ENCODE data around the gene ZSWIM6. TPM values are rescaled to one million over a fixed set of nuclear protein-coding genes. Genes with fewer than 3 reads are reported as not detected.

ZSWIM6 gene
- total RNA-seq, 4 donors from 2014 or later, result 1.9 to 4.0 (median 3.0) TPM

DNA sequence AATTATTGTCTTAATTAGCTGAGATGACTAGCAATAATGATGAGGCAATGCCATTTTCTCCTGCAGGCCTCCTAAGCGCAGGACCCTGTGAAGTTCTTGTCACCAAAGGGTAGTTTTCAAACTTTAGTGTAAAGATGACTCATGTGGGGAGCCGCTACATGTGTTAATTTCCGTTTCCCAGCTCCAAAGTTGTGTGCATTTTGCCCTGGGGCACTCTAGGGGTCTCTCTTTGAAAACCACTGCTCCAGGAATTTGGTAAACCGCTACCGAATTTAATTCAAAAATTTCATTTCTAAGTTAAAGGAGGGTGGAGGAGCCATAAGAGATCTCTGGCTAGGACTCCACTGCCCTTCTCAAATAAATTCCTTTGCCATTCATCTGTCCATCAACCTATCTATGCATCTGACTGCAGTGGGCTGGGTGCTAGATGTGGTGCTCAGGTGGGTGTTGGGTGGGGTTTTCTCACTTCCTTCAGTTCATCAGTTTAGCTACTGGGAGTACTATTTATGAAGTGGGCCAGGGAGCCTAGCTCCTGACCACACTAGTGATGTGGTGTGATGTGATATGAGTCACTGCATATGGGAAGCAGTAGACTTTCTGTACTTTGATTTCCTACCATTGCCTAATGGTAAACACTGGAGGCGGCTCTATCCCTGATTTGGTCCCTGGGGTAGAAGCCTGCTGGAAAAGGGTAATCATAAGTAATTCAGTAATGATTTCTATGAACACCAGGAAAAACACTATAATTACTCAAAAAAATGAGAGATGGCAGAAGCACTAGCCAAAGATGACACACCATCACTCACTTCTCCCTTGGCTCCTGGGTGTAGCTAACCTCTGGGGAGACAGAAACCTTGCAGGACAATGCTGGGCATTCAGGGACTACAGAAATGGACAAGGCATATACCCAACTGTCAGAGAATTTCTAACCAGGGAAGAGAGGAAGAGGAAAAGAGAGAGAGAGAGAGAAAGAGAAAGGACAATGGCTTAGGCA is 4.0 kb upstream of the ZSWIM6 start:
- Histone ChIP-seq H3K4me1 (peaks cover 0 to 3% of the 10 kb centered on the region in 2 donors), H3K4me3 (no peak overlapping the region), H3K36me3 (no peaks in the 10 kb centered on the region), H3K27me3 (no peaks in the 10 kb centered on the region), H3K27ac (no peak overlapping the region), H3K9me3 (no peaks in the 10 kb centered on the region)
- ATAC-seq, result no peak
- DNase-seq, result no peak
- intact Hi-C loops (cut with DNase I; ENCODE audit: low total_unique reads) (no loop called here), in situ Hi-C loops (cut with MboI; ENCODE audit: low sequenced_read_pairs in 4 of 4) (loop anchor here in 3 of 4 donors (10.0 to 25.0 kb wide), 4 partner anchors 87 to 391 kb away; partner anchors contain the start of genes SMIM15 (in 3 of the 3), ERCC8 (in 1 of the 3) and NDUFAF2 (in 1 of the 3))
- no peak for TF ChIP-seq POLR2A (IDR thresholded peaks at IDR 0.05)
- TF ChIP-seq, protein P1, sequence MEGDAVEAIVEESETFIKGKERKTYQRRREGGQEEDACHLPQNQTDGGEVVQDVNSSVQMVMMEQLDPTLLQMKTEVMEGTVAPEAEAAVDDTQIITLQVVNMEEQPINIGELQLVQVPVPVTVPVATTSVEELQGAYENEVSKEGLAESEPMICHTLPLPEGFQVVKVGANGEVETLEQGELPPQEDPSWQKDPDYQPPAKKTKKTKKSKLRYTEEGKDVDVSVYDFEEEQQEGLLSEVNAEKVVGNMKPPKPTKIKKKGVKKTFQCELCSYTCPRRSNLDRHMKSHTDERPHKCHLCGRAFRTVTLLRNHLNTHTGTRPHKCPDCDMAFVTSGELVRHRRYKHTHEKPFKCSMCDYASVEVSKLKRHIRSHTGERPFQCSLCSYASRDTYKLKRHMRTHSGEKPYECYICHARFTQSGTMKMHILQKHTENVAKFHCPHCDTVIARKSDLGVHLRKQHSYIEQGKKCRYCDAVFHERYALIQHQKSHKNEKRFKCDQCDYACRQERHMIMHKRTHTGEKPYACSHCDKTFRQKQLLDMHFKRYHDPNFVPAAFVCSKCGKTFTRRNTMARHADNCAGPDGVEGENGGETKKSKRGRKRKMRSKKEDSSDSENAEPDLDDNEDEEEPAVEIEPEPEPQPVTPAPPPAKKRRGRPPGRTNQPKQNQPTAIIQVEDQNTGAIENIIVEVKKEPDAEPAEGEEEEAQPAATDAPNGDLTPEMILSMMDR (IDR thresholded peaks at IDR 0.05 in 4 of 5, conservative IDR thresholded peaks at IDR 0.05 in 1 of 5), result no peak

DNA sequence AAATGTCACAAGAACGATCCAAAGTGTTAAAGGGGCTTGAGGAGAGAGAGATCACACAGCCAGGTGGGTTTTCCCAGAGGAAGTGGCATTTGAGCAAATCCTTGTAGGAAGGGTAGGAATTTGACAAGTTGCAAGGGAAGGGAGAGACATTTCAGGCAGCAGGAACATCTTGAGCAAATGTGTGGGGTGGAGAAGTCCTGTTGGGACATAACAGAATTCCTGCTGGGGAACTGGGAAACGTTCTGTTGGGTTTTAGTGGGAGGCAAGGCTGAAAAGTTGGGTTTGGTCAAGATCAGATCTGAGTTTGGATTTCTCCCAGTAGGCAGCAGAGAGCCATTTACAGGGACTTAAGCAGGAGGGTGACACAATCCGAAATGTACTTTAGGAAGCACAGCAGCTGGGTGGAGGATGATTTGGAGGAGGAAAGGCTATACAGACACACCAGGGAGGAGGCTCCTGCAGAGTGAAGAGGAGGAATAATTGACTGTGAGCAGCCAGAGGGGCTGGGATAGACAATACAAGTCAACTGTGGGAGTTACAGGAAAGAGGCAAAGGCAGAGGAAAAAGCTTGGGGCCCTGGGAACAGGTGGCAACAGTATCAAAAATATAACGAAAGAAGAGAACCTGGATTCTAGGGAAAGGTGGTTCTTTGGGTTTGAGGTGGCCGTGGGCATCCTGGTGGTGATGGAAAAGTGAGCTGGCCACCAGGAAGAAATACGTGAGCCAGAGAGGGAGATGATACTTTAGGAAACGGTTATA is 3.1 kb upstream of the ZSWIM6 start:
- H3K27me3 ChIP-seq, result no peaks in the 10 kb centered on the region
- ATAC-seq (no peak), DNase-seq (no peak)
- H3K4me3 ChIP-seq, result no peak overlapping the region
- TF ChIP-seq, protein P1 (IDR thresholded peaks at IDR 0.05 in 4 of 5, conservative IDR thresholded peaks at IDR 0.05 in 1 of 5), result no peak
- no peak for TF ChIP-seq POLR2A (IDR thresholded peaks at IDR 0.05)
- in situ Hi-C loops (cut with MboI; ENCODE audit: low sequenced_read_pairs in 4 of 4), result loop anchor here in 3 of 4 donors (10.0 to 25.0 kb wide), 4 partner anchors 86 to 392 kb away; partner anchors contain the start of genes SMIM15 (in 3 of the 3), ERCC8 (in 1 of the 3) and NDUFAF2 (in 1 of the 3)
- no peak overlapping the region for H3K27ac ChIP-seq
- intact Hi-C loops (cut with DNase I; ENCODE audit: low total_unique reads), result no loop called here
- no peaks in the 10 kb centered on the region for H3K9me3 ChIP-seq
- H3K36me3 ChIP-seq, result no peaks in the 10 kb centered on the region
- H3K4me1 ChIP-seq, result peaks cover 1 to 3% of the 10 kb centered on the region in 2 donors

DNA sequence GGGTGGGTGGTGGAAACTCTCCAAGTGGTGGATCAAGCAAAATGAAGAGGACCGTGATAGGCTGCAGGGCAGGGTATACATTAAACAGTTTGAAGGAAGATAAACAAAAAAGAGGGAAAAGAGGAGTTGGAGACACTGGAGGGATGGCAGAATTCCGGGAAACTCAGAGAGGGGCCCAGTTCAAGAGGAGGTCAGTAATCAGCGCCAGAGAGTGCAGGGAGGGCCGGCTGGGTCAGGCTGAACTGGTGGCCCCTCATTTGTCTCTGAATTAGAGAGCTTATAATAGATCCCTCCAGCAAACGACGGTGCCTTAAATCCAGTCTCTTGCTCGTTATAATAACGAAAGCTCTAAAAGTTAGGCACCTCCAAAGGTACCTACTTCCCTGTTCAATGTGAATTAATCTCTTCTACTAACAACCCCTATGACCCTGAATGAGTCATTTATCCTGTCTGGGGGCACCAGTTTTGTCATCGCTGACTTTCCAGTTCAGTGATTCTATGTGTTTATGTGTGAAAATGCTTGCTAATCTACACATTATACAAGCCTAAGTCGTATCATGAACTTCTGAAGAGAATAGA is 2.4 kb upstream of the ZSWIM6 start:
- H3K27ac ChIP-seq, result peak overlapping the region in 1 of 4 donors; percentile 94
- in situ Hi-C loops (cut with MboI; ENCODE audit: low sequenced_read_pairs in 4 of 4), result loop anchor here in 3 of 4 donors (10.0 to 25.0 kb wide), 4 partner anchors 85 to 392 kb away; partner anchors contain the start of genes SMIM15 (in 3 of the 3), ERCC8 (in 1 of the 3) and NDUFAF2 (in 1 of the 3)
- H3K4me3 ChIP-seq, result peak overlapping the region in 2 of 4 donors; percentile 85 to 100
- H3K27me3 ChIP-seq, result no peaks in the 10 kb centered on the region
- no peak for TF ChIP-seq POLR2A (IDR thresholded peaks at IDR 0.05)
- TF ChIP-seq, protein P1 (IDR thresholded peaks at IDR 0.05 in 4 of 5, conservative IDR thresholded peaks at IDR 0.05 in 1 of 5), result no peak
- no peaks in the 10 kb centered on the region for H3K9me3 ChIP-seq
- no peak for DNase-seq
- no peaks in the 10 kb centered on the region for H3K36me3 ChIP-seq
- intact Hi-C loops (cut with DNase I; ENCODE audit: low total_unique reads), result loop anchor here (2.0 to 5.0 kb wide), 3 partner anchors 27 to 978 kb away; partner anchors contain the start of gene KIF2A
- ATAC-seq, result no peak
- peaks cover 7 to 10% of the 10 kb centered on the region in 2 donors for H3K4me1 ChIP-seq

DNA sequence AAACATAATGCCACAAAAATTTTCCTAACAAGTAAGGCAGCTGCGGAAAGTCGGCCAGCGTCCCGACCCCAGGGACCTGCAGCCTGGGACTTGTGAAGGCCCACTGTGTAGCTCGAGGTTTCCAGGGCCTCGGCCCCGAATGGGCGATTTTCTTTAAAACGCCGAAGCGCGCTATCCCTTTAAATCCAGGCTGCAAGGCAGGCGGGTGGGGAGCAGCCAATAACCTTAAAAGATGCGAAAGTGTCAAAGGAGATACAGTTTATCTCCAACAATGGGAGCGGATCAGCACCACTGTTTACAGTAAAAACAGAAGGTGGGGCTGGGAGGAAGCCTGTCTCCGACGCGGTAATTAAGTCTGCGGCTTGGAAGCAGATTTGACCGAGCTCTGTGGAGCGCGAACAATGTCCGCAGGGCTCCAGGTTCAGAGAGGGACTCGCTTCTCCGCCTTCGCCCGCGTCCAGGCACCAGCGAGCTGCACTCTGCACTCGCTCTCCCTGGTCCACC is 1.7 kb upstream of the ZSWIM6 start:
- H3K4me3 ChIP-seq, result peak overlapping the region; percentile 82 to 100 (median 91)
- TF ChIP-seq, protein P1 (IDR thresholded peaks at IDR 0.05 in 4 of 5, conservative IDR thresholded peaks at IDR 0.05 in 1 of 5), result no peak
- TF ChIP-seq POLR2A (IDR thresholded peaks at IDR 0.05), result peak in 1 of 2 donors; percentile 10
- peak overlapping the region; percentile 90 to 94 (median 94) for H3K27ac ChIP-seq
- intact Hi-C loops (cut with DNase I; ENCODE audit: low total_unique reads) (loop anchor here (2.0 to 5.0 kb wide), 3 partner anchors 28 to 977 kb away; partner anchors contain the start of gene KIF2A), in situ Hi-C loops (cut with MboI; ENCODE audit: low sequenced_read_pairs in 4 of 4) (loop anchor here in 3 of 4 donors (25.0 kb wide), 2 partner anchors 168 to 393 kb away; partner anchors contain the start of genes SMIM15 (in 2 of the 3), ERCC8 (in 1 of the 3) and NDUFAF2 (in 1 of the 3))
- H3K9me3 ChIP-seq, result no peaks in the 10 kb centered on the region
- H3K36me3 ChIP-seq, result no peaks in the 10 kb centered on the region
- peak in 1 of 2 donors; percentile 2 for ATAC-seq
- H3K4me1 ChIP-seq, result peaks cover 7 to 14% of the 10 kb centered on the region in 2 donors
- H3K27me3 ChIP-seq, result no peaks in the 10 kb centered on the region
- DNase-seq, result peak in 1 of 2 donors; percentile 8
